GM12878 (cell line): ENCODE measurements around the gene GPSM3. TPM values are rescaled to one million over a fixed set of nuclear protein-coding genes. Genes with fewer than 3 reads are reported as not detected.

Experiments used
- ATAC-seq: fragments of 200-7000 bp; cut with Tn5 transposase; 3 replicates; pipeline ENCODE4 v1.9.1; 2020; ENCODE audit warnings: mild to moderate bottlenecking, moderate library complexity
- BruUV-seq: library from RNA; stranded (reverse); fragments of 400-500 nt; replicated peaks from 2 replicates; lab custom pipeline; 2021; lab: Mats Ljungman, UMichigan
- CTCF ChIA-PET: fragments of 300-600 bp; sonication (Branson Sonifier 250); formaldehyde crosslinking; extraction: SDS; loops from one replicate; lab custom pipeline; 2021; ENCODE audit warnings: inconsistent platforms; lab: Yijun Ruan, JAX
- POLR2A ChIA-PET: fragments of 350-600 bp; formaldehyde crosslinking; extraction: SDS; loops from one replicate; lab custom pipeline; 2021; ENCODE audit warnings: inconsistent platforms; lab: Charles Lee
- RAD21 ChIA-PET: fragments of 300-600 bp; sonication (Branson Sonifier 250); formaldehyde crosslinking; loops from one replicate; lab custom pipeline; 2023; ENCODE audit warnings: antibody characterized with exemption; ENCODE audit not compliant: unreplicated experiment; lab: Charles Lee
- SMC1A ChIA-PET: fragments of 300-600 bp; sonication (Branson Sonifier 250); formaldehyde crosslinking; loops from one replicate; lab custom pipeline; 2023; ENCODE audit not compliant: unreplicated experiment, uncharacterized antibody; lab: Charles Lee
- DNase-seq: peaks from one replicate; pipeline ENCODE4 v3.0.0-alpha.2; 2011; ENCODE audit warnings: low read depth, low spot score
- FAIRE-seq: peaks from 3 replicates; lab custom pipeline; 2011; peaks lifted over from hg19 to GRCh38; lab: Jason Lieb, UNC
- H2AFZ ChIP-seq: 2 replicates; pipeline ENCODE4 v1.6.0; 2011; ENCODE audit warnings: low read depth, low read length, control low read depth; ENCODE audit not compliant: control insufficient read depth
- H3K27ac ChIP-seq: 2 replicates; pipeline ENCODE4 v1.5.1; 2011; ENCODE audit warnings: control low read depth; ENCODE audit not compliant: control insufficient read depth, insufficient read depth
- H3K27me3 ChIP-seq, 2 experiments: replicated peaks in 1 of 2; 2 replicates each; pipeline versions ENCODE4 v1.6.0 to v1.6.1; 2011; ENCODE audit warnings: low read length in 1 of 2; ENCODE audit not compliant: control insufficient read depth in 2 of 2, insufficient read depth in 2 of 2
- H3K36me3 ChIP-seq, 2 experiments: 2 replicates each; pipeline ENCODE4 v1.5.1; 2011; ENCODE audit warnings: low read length in 1 of 2; ENCODE audit not compliant: control insufficient read depth in 2 of 2, insufficient read depth in 2 of 2
- H3K4me1 ChIP-seq: 2 replicates; pipeline ENCODE4 v1.6.1; 2011; ENCODE audit warnings: mild to moderate bottlenecking, low read length, moderate library complexity, mixed read lengths; ENCODE audit not compliant: control insufficient read depth, insufficient read depth
- H3K4me2 ChIP-seq: 2 replicates; pipeline ENCODE4 v1.6.0; 2011; ENCODE audit warnings: control low read depth; ENCODE audit not compliant: control insufficient read depth, insufficient read depth
- H3K4me3 ChIP-seq: fragments of 200-600 bp; sonication (generic); 2 replicates; pipeline ENCODE4 v1.5.1; 2016
- H3K79me2 ChIP-seq: 2 replicates; pipeline ENCODE4 v1.6.0; 2011; ENCODE audit warnings: low read length; ENCODE audit not compliant: control insufficient read depth, insufficient read depth
- H3K9ac ChIP-seq: 2 replicates; pipeline ENCODE4 v1.8.0; 2011; ENCODE audit warnings: low read length, control low read depth, mixed read lengths; ENCODE audit not compliant: control insufficient read depth, insufficient read depth
- H3K9me3 ChIP-seq: replicated peaks from 3 replicates; pipeline ENCODE4 v1.5.1; 2011; ENCODE audit warnings: mild to moderate bottlenecking, low read length; ENCODE audit not compliant: control insufficient read depth, insufficient read depth
- H4K20me1 ChIP-seq: 2 replicates; pipeline ENCODE4 v1.6.0; 2011; ENCODE audit not compliant: control insufficient read depth, insufficient read depth
- BCL11A ChIP-seq: IDR thresholded peaks from 2 replicates; pipeline ENCODE4 v1.6.1; 2011; ENCODE audit warnings: low read depth, low read length
- CREM ChIP-seq: IDR thresholded peaks from 2 replicates; pipeline ENCODE4 v1.6.1; 2014; ENCODE audit warnings: antibody characterized with exemption, low read depth
- E4F1 ChIP-seq: fragments of 450-650 bp; IDR thresholded peaks from 2 replicates; pipeline ENCODE4 v1.6.1; 2018; ENCODE audit warnings: borderline replicate concordance, mild to moderate bottlenecking; ENCODE audit not compliant: partially characterized antibody
- EGR1 ChIP-seq, 2 experiments: IDR thresholded peaks; 1 replicate in 1 of 2; 2 replicates in 1 of 2; pipeline ENCODE4 v1.6.1; 2011 to 2012; ENCODE audit warnings: low read depth in 2 of 2, low read length in 2 of 2, borderline replicate concordance in 1 of 2, mild to moderate bottlenecking in 1 of 2, moderate library complexity in 1 of 2
- LARP7 ChIP-seq: fragments of 450-650 bp; IDR thresholded peaks from 2 replicates; pipeline ENCODE4 v1.6.1; 2017; ENCODE audit warnings: mild to moderate bottlenecking
- MTA2 ChIP-seq: fragments of 450-650 bp; IDR thresholded peaks from 2 replicates; pipeline ENCODE4 v1.6.1; 2016; ENCODE audit warnings: low read depth, mild to moderate bottlenecking, moderate library complexity
- POLR2A ChIP-seq: IDR thresholded peaks from 2 replicates; pipeline ENCODE4 v1.6.1; 2011; ENCODE audit warnings: low read depth, mild to moderate bottlenecking, low read length
- RELB ChIP-seq: fragments of 450-650 bp; IDR thresholded peaks from 2 replicates; pipeline ENCODE4 v1.6.1; 2017; ENCODE audit warnings: low read depth, mild to moderate bottlenecking, moderate library complexity
- SIN3A ChIP-seq: IDR thresholded peaks from 2 replicates; pipeline ENCODE4 v1.6.1; 2012; ENCODE audit warnings: low read depth, low read length, improper control_type of control experiment
- SP1 ChIP-seq: IDR thresholded peaks from one replicate; pipeline ENCODE4 v1.6.1; 2011; ENCODE audit warnings: low read depth, low read length
- SPI1 ChIP-seq: IDR thresholded peaks from 2 replicates; pipeline ENCODE4 v1.6.1; 2011; ENCODE audit warnings: low read depth, mild to moderate bottlenecking, low read length, moderate library complexity, borderline replicate concordance; ENCODE audit not compliant: insufficient read depth
- TCF12 ChIP-seq: IDR thresholded peaks from 2 replicates; pipeline ENCODE4 v1.6.1; 2011; ENCODE audit warnings: low read depth, mild to moderate bottlenecking, low read length
- TCF3 ChIP-seq: IDR thresholded peaks from 2 replicates; pipeline ENCODE4 v1.6.1; 2012; ENCODE audit warnings: low read depth, mild to moderate bottlenecking, low read length, borderline replicate concordance; ENCODE audit not compliant: insufficient read depth
- WGBS: methylation state at CpG from one replicate; pipeline ENCODE4 v1.1.6; 2016; ENCODE audit warnings: low lambda C conversion rate; ENCODE audit not compliant: insufficient replicate concordance, insufficient coverage; ENCODE audit errors: missing lambda C conversion rate; 5-methylcytosine and 5-hydroxymethylcytosine counted together
- in situ Hi-C: fragments of 300-500 bp; cut with MboI; formaldehyde crosslinking; loops from 9 replicates; pipeline ENCODE4 v1.14.3; 2018; ENCODE audit warnings: mixed read lengths
- intact Hi-C: fragments of 100-400 bp; cut with micrococcal nuclease; formaldehyde crosslinking; loops from one replicate; pipeline ENCODE4 v1.14.2; 2022; ENCODE audit not compliant: unreplicated experiment
- polyA plus RNA-seq, 11 experiments: library from polyadenylated mRNA; depleted of rRNA in 4 of 11; unstranded in 6 of 11; stranded (reverse) in 5 of 11; fragments of >200 nt; fragmentation: Nextera tagmentation in 4 of 11; fragmentation: Illumina TruSeq in 1 of 11; extraction: Ambion mirVana in 4 of 11; extraction: Trizol in 1 of 11; gene quantifications; 1 replicate in 1 of 11; 2 replicates in 10 of 11; pipeline versions ENCODE4 v1.2.1 to v1.2.3, GENCODE V29; 2011 to 2016; ENCODE audit warnings: inconsistent platforms in 2 of 11, missing spikeins in 2 of 11, low read depth in 1 of 11
- total RNA-seq, 4 experiments: library from RNA; depleted of rRNA in 3 of 4; stranded (reverse); fragments of >200 nt in 3 of 4; fragmentation: Illumina TruSeq in 1 of 4; extraction: Trizol in 1 of 4; gene quantifications; 2 replicates each; pipeline versions ENCODE4 v1.2.1 to v1.2.3, GENCODE V29; 2013 to 2021
- TF ChIP-seq, protein P1 (sequence below): fragments of 450-650 bp; IDR thresholded peaks from 2 replicates; pipeline ENCODE4 v1.6.1; 2016; ENCODE audit warnings: mild to moderate bottlenecking, moderate library complexity, borderline replicate concordance

Gene GPSM3
- total and polyA plus RNA-seq, 10 of the 15 experiments (the other 5 are each of a cell fraction or from before 2014, with no cell fraction given): 22.0 to 137 (median 113) TPM

DNA sequence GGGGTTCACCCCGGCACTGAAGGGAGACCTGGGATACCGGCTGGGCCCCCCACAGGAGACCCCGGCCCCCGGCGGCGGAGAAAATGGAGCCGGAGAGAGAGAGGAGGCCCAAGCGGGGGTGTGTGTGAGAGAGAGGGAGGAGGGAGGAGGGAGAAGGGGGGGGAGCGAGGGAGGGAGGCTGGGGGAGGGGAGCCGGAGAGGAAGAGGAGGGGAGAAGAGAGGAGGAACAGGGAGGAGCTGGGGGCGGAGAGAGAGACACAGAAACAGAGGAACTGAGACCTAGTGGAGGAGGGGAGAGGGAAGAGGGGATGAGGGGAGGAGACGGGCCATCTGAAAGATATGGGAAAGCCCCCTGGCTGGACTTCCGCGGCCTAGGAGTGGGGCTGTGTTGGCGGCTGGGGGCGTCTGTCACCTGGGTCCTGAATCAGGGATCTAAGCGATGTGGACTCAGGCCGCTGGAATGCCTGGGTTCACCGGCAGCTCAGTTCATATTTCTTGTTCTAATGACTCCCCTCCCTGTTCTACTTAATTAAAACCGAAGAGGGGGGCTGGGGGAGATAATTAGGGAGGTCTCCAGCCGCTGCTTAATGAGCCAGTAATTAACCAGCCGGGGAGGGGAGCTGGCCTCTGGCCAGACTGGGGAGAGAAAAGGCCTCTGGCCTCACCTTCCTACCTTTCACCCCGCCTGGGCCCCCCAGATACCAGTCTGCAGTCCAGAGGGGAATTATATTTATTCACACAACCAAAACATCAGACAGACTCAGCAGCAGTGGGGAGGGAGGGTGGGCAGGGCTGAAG lies 2.2 kb downstream of the GPSM3 start, which contains the start of gene PBX2:
TSS of gene PBX2 (minus strand) at position 149 of the 798 bp plus-strand sequence. CDS start 287 bp downstream, outside the sequence.
- Histone ChIP-seq H4K20me1 (no peaks in the 10 kb centered on the region), H3K4me1 (peaks cover 39% of the 10 kb centered on the region), H3K4me3 (peak within 1 kb of the TSS; percentile 90), H3K9me3 (no peaks in the 10 kb centered on the region), H3K79me2 (peaks cover 59% of the 10 kb centered on the region), H2AFZ (no peak within 1 kb of the TSS), H3K4me2 (peak within 1 kb of the TSS; percentile 99), H3K36me3 (peaks cover 0 to 6% of the 10 kb centered on the region in 2 experiments; a peak in 3 of 4 replicates), H3K27ac (peak within 1 kb of the TSS; percentile 100), H3K27me3 (no peaks in the 10 kb centered on the region), H3K9ac (peak within 1 kb of the TSS; percentile 99)
- ChIA-PET SMC1A (interaction anchor here (4.2 to 4.3 kb wide), 2 partner anchors 13 to 61 kb away, joined by 24 to 41 read pairs; partner anchors contain the start of genes AGPAT1, ATF6B, FKBPL and RNF5), POLR2A (interaction anchor here (0.6 to 7.0 kb wide), 8 partner anchors 12 to 956 kb away, joined by 3 to 123 read pairs (median 4); partner anchors contain the start of genes AGPAT1, ATF6B, EGFL8 and FKBPL), CTCF (interaction anchor here (0.8 to 1.0 kb wide), 3 partner anchors 11 to 71 kb away, joined by 3 to 4 read pairs (median 3); no protein-coding TSS in a partner anchor), RAD21 (interaction anchor here (1.0 to 3.7 kb wide), 5 partner anchors 11 to 61 kb away, joined by 3 to 27 read pairs (median 6); partner anchors contain the start of genes ATF6B, FKBPL, PRRT1 and RNF5)
- in situ Hi-C loops: no loop called here
- TSS peak; percentile 93 for BruUV-seq
- DNase-seq (peak; percentile 91), ATAC-seq (peak; percentile 79), FAIRE-seq (peak; percentile 76)
- 2% methylated on average over 13 of the region's 23 CpGs for WGBS
- intact Hi-C loops: loop anchor here (1.0 to 2.0 kb wide), 2 partner anchors 13 to 60 kb away; partner anchors contain the start of genes AGPAT1 and FKBPL
- TF ChIP-seq SPI1 (peak; percentile 93), RELB (peak; percentile 88), SIN3A (peak; percentile 49; the same call in 1 of the 2 replicates), BCL11A (peak; percentile 51; the same call in 1 of the 2 replicates), CREM (peak; percentile 10; the same call in 1 of the 2 replicates), POLR2A (peak; percentile 70), MTA2 (peak; percentile 93), TCF3 (no peak), TCF12 (peak; percentile 56; the same call in 1 of the 2 replicates), LARP7 (no peak), E4F1 (peak; percentile 71), EGR1 (IDR thresholded peaks at IDR 0.05; ENCODE audit: borderline replicate concordance in 1 of 2, low read depth in 2 of 2, low read length in 2 of 2) (peak in 1 of 2 experiments; percentile 90; a peak in 2 of 3 replicates), SP1 (peak; percentile 64)
- TF ChIP-seq, protein P1, sequence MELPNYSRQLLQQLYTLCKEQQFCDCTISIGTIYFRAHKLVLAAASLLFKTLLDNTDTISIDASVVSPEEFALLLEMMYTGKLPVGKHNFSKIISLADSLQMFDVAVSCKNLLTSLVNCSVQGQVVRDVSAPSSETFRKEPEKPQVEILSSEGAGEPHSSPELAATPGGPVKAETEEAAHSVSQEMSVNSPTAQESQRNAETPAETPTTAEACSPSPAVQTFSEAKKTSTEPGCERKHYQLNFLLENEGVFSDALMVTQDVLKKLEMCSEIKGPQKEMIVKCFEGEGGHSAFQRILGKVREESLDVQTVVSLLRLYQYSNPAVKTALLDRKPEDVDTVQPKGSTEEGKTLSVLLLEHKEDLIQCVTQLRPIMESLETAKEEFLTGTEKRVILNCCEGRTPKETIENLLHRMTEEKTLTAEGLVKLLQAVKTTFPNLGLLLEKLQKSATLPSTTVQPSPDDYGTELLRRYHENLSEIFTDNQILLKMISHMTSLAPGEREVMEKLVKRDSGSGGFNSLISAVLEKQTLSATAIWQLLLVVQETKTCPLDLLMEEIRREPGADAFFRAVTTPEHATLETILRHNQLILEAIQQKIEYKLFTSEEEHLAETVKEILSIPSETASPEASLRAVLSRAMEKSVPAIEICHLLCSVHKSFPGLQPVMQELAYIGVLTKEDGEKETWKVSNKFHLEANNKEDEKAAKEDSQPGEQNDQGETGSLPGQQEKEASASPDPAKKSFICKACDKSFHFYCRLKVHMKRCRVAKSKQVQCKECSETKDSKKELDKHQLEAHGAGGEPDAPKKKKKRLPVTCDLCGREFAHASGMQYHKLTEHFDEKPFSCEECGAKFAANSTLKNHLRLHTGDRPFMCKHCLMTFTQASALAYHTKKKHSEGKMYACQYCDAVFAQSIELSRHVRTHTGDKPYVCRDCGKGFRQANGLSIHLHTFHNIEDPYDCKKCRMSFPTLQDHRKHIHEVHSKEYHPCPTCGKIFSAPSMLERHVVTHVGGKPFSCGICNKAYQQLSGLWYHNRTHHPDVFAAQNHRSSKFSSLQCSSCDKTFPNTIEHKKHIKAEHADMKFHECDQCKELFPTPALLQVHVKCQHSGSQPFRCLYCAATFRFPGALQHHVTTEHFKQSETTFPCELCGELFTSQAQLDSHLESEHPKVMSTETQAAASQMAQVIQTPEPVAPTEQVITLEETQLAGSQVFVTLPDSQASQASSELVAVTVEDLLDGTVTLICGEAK: peak; percentile 16; the same call in 1 of the 2 replicates
